Stimulated activated naive CD8-positive, alpha-beta T cell treated with anti-CD3 and anti-CD28 coated beads, Interleukin-15, Interleukin-2, amounts not matched to agents 100 U/mL and 50 U/mL, for 24 hours (primary cell): ENCODE measurements around the gene MRPL37.
"Not testable (repeated sequence)": the region's sequence is repeated elsewhere in the genome, so short reads cannot be mapped to it uniquely, and the experiment has no call there.

Experiments
- ATAC-seq: fragments of 150-1000 bp; cut with Tn5 transposase; one replicate; pipeline ENCODE4 v1.10.0; 2021
- DNase-seq: peaks from one replicate; pipeline ENCODE4 v3.0.0; 2021

The MRPL37 gene

DNA sequence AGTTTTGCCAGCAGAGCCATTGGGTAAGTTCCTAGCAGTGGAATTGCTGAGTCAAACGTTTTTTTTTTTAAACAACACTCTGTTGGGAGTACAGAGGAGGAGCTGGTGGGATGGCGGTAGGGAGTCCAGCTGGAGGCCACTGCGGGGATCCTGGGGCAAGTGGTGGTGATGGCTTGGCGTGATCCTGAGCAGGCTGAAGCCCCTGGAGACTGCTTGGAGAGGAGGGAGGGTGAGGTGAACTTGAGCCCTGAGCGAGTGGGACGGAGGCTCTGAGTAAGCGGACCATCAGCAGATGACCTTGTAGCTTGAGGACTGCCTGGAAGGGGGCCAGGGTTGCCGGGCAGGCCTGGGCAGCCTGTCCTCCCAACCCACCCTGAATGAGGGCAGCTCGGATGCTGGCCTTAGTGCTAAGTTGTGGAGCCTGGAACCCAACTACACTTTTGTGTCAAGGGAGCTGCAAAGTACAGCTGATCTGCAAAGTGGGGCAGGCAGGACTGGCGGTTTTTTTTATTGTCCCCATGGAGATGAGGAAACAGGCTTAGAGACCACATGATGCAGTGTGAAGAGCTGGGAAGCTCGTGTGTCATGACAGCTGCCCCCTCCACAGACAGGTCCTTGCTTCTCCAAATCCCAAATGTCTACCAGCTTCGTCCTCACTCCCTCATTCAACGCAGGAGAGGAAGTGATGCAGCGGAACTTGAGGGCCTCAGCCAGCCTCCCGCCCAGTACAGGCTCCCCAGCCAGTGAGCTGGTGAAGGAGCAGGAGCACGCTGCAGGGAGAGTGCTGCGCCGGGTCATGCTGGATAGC lies 20.2 kb downstream of the MRPL37 start:
- DNase-seq (no peak), ATAC-seq (no peak)

DNA sequence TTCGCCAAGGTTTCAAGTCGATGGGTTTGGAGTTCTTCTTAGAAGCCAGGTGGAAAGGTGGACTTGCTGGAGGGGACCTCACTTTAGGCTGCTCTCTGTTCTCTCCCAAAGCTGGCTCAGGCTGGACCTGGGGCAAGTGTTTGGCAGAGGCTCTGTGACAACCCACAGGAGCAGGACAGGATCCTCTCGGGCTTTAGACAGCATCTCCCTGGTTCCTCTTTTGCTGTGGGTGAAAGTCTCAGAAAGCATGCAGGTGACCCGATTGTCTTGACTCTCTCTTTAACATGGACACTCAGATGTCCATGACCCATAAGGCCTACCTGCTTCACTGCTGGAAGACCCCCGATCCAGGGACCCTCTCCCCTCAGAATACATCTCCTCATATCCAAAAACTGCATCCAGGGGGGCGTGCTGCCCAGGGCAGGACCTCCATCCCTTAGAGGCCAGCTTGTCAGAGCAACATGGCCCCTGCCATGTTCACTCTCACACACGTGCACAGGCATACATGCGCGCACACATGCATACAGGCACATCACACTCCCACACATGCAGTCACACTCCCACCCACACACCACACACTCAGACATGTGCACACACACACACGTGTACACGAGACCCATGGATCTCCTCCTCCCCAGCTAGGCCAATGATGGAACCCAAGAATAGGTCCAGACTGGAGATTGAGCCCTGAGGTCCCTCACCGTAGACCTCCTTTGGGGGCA lies 21.3 kb downstream of the MRPL37 start:
- ATAC-seq (no peak), DNase-seq (no peak)

DNA sequence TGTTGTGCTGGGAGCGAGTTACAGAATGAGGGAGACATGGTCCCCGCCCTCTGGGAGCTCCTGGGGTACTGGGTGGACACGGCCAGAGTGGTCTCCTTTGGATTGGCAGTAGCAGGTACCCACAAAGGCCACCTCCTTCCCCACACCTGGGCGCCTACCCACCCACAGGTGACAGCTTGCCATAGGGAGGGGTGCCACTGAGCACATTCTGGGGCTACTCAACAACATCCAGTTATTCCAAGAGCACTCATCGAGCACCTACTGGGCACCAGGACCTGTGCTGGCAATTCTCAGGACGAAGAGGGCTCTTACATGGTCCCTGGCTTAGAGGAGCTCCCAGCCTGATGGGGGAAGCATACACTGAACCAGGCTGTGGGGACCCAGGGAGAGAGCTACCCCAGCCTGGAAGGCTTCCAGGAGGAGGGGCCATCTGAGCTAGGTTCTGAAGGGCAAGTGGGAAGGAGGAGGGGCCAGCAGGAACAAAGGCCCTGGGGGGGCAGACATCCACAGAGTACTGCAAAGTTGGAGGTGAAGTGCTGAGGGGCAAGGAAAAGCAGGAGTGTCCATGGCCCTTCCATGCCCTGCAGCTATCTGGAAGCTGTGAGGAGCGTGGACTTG lies 22.0 kb downstream of the MRPL37 start:
- no peak for DNase-seq
- no peak for ATAC-seq

DNA sequence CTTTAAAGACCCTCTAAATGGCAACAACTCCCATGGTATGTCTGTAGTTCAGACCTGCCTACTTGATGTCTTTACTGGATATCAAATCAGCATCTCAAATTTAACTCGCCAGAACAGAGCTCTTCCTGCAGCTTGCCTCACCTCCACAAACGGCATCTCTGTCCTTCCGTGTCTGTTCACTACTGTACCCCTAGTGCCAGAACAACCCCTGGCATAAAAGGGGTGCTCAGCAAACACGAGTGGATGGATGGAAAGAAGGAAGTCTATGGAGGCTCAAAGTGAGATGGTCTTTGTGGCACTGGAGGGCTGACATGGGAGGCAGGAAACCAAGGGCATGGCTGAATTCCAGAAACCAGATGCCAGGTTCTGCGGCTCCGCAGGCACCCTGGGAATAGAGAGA lies 22.7 kb downstream of the MRPL37 start:
- DNase-seq, result no peak
- no peak for ATAC-seq

DNA sequence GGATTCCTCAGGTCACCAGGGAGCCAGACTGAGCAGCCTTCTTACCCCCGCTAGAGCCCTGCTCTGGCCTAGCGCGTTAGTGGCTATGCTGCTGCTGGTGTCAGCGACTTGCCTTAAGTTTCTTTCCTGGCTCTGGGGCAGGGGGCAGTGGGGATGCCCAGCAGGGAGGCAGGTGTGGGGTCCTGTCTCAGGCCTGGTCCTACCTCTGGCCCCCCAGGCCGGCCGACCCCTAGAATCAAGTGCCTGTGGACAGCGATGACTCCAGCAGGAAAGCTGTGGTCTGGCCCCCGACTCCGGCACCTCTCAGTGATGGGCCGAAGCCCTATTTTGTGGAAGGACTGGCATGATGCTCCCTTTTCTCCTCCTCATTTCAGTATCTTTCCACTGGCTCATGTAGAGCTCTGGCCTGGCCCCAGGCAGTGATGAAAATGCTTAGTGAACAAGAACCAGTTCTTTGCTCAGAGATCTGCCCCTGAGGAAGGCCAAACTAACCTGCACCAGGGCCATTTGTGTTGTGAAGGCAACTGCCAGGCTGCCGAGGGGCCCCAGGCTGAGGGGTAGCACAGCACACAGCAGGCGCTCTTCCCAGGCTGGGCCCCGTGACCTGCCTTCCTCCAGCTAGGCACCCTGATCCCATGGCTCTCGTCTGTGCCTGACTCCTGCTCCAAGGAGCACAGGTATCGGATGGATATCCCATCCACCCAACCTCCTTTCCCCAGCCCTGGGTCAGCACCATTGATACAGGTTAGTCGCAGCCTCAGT lies 23.7 kb downstream of the MRPL37 start:
- DNase-seq, result no peak
- no peak for ATAC-seq

DNA sequence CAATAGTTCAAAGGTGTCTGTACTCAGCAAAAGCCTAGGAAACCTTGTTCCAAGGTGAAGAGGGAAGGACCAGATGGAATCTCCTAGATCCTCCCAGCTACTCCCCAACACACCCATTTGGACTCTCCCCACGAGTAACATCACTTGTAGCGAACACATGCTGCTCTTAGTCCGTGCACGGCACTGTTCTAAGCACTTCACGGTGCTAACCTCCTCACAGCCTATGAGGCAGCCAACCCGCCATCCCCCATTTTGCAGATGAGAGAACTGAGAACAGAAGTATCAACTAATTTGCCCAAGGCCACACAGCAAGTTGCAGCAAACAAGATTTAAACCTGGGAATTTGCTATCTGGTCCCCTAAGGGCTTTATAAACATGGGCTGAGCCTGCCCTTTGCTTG lies 24.3 kb downstream of the MRPL37 start:
- ATAC-seq, result no peak
- DNase-seq, result no peak

DNA sequence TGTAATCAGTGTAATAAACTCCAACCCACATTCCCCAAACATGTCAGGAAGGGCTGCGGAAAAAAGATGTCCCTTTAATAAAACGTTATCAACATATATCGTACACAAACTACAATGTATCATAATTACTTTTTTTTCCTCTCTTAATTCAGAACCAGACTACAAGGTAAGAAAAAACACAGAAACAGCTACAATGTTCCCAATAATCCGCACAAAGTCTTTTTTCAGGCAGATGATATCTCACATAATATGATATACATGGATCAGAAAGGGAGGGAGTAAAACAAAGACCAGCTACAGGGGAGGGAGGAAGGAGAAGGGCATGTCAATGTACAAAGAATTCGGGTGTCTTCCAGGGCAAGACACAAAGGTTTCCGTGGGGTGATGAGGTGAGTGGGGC lies 25.4 kb downstream of the MRPL37 start:
- ATAC-seq (no peak), DNase-seq (no peak)

DNA sequence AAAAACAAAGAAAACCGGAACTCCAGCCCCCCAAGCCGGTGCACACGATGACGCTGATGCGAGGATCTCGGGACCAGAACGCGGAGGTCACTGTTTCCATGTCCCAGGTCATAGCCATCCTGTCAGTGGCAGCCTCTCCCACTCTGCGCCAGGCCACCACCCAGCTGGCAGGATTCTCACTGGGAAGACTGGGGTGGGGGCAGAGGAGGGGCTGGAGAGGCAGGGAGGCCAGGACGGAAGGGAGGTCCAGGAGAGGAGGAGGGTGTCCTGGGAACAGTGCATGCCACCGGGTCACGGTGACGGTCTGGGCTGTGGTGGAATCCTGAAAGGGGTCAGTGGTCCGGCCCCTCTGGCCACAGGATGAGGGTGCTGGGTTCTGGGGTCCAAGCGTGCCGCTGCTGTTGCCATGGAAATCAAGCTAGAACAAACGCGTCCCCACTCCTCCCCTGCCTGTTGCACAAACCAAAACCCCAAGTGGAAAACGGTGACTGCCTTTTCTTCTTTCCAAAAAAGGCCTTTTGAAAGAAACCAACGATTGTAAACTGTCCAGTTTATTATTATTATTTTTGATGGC lies 26.1 kb downstream of the MRPL37 start:
- no peak for ATAC-seq
- no peak for DNase-seq

DNA sequence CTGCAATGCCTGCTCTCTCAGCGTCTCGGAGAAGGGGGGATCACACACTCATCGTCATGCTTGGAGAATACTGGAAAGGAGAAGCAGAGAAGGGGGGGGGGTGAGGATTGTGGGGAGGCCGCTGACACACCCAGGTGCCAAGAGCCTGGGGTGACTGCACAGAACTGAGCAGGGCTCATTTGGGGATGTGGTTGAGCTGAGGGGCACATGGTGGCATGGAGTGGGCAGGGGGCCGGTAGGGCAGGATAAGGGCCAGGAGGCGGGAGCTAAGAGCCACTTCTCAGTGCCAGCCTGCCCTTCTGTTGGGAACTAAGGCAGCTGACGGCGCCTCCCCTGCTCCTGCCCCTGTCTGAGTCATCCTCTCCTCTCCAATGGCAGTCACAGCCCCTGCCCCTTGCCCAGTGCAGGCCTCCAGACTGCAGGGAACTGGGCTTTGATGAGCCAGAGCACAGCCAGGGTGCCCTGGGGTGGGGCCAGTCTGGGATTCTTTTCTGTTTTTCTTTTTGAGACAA lies 27.2 kb downstream of the MRPL37 start:
- ATAC-seq (no peak), DNase-seq (no peak)

DNA sequence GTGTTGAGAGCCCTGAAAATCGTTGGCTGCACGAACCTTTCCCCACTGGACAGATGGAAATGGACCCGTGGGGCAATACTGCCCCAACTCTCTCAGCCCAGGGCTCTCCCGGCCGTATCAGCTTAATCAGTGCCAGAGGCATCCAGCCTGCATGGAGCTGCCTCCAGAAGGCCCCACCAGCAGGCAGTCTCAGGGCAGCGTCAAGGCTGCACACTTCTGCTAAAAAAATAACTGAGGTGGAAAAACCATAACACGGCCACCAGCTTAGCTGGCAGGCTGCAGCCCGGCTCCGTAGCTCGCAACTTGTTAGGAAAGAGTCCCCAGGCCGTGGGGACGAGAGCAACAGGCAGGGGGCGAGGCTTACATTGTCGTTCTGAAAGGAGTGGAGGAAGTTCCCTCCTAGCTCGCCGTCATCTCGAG lies 27.9 kb downstream of the MRPL37 start:
- ATAC-seq, result no peak
- no peak for DNase-seq

DNA sequence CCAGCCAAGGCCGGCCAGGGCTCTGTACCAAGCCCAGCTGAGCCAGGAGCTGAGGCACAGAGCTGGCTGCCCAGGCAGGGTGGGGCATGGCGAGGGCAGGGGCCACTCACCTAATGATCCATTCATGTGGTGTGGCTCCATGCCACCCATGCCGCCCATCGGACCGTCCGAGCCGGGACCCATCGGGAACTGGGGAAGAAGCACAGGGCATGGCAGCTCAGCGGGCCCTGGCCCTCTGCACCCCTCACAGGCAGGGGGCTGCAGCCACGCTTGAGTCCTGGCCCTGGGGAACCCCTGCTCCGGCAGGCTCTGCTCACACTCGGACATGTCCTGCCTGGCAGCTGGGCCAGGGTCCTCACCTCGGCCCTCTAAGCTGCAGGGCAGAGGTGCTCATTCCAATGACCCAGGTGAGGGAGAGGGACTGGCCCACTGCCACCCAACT lies 28.7 kb downstream of the MRPL37 start:
- no peak for DNase-seq

DNA sequence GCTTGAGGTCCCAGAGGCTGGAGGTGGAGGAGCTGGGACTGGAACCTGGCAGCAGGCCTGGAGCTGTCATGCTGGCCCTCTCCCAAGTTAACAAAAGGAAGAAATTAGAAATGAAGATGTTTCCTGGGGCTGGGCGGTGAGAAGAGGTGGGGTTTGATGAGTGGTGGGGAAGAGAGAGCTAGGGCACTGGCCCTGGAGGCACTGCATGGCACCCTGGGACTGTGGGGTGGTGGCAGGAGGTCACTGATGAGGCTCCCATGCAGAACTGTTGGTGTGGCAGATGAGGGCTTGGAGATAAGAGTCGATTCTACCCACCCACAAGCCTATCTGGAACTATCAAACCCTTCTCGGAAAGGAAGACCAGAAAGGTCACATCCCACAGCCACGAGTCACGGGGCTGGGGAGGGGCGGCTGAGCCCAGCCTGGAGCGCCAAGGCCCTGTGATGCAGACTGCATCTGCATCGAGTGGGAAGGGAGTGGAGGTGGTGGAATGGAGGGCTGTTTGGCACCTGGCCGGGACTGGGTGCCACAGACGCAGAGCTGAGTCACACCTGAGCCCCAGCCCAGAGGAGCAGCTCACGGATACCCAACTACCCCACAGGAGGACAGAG lies 29.4 kb downstream of the MRPL37 start:
- DNase-seq (peak; percentile 65), ATAC-seq (peak; percentile 74)

More for the DNA sequence above, 28.7 kb downstream of the MRPL37 start:
- no peak for ATAC-seq

DNA sequence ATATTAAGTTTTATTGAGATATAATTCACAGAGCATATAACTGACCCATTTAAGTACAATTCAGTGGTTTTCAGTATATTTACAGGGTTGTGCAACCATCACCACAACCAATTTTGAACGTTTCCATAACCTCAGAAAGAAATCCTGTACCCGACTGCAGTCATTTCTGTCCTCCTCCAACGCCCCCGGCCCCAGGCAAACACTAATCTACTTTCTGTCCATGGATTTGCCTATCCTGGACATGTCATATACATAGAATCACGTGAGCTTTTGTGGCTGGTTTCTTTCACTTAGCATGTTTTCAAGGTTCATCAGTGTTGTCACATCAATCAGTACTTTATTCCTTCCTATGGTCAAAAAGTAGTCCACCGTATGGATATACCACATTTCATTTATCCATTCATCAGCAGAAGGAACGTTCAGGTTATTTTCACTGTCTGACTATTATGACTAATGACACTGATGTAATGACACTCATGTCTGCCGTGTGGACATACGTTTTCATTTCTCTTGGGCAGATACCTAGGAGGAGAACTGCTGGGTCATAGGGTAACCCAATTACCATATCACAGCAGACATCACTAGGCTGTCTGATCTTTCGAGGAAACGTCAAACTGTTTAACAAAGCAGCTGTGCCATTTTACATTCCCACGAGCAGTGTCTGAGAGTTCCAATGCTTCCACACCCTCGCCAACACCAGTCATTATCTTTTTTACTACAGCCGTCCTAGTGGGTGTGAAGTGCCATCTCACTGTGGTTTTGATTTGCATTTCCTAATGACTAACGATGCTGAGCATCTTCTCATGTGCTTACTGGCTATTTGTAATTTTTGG lies 30.8 kb downstream of the MRPL37 start:
- ATAC-seq, result peak; percentile 48
- DNase-seq, result peak; percentile 57

DNA sequence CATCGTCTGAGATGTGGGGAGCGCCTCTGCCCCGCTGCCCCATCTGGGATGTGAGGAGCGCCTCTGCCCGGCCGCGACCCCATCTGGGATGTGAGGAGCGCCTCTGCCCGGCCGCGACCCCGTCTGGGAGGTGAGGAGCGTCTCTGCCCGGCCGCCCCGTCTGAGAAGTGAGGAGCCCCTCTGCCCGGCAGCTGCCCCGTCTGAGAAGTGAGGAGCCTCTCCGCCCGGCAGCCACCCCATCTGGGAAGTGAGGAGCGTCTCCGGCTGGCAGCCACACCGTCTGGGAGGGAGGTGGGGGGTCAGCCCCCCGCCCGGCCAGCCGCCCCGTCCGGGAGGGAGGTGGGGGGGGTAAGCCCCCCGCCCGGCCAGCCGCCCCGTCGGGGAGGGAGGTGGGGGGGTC lies 33.2 kb downstream of the MRPL37 start:
- not testable (repeated sequence) for DNase-seq, ATAC-seq

DNA sequence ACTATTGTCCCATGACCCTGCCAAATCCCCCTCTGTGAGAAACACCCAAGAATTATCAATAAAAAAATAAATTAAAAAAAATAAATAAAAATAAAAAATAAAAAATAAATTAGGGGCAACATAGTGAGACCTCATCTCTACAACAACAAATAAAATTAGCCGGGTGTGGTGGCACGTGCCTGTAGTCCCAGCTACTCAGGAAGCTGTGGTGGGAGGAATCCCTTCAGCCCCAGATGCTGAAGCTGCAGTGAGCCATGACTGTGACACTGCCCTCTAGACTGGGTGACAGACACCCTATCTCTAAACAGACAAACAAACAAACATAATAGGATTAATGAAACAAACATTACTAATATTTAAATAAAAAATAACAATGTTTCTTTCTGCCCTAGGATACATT lies 34.3 kb downstream of the MRPL37 start:
- ATAC-seq, result no peak
- DNase-seq, result no peak

DNA sequence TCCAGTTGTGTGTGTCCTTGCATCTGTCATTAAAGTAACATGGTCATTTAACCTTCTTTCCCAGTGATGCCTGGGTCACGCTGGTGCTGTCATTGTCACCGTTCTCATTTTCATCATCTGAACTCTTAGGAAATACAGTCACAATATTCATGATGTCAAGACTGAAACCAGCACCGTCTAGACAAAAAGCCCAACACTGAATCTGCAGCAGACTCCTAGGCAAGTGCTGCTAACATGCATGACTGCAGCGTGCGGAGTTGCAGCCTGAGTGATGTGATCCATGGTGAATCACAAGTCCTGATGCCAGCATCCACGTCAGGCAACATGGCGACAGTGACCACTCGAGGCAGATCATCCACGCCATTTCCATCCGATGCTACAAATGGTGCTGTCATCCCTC lies 37.6 kb downstream of the MRPL37 start:
- no peak for ATAC-seq
- no peak for DNase-seq

DNA sequence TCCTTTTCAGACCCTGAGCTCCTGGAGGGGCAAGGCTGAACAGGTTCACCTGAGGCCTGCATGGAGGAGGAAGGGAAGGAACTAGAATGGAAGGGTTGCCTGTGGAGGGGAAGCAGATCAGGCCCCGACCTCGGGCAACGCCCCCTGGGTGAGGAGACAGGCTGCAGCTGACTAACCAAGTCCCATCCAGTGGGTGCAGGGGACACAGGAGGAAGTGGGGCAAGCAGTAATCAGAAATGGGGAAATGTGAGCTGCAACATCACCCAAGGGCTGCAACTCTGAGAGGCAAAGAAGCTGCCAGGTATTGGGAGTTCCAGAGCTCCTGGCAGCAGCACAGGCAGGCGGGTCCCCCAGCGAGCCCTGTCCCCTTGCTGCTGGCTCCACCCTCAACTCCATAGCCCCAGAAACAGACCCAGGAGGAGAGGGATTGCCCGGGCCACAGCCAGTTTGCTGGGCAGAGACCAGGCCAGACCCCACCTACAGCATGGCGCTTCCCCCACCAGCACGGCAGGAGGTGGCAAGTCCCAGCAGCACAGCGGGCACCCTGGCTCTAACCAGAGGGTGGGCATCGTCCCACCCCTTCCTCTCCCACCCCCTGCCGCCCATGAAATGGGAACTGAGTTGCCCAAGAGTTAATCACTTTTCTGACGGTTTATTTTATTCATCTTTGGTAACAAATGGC lies 38.5 kb downstream of the MRPL37 start:
- DNase-seq, result no peak
- no peak for ATAC-seq

DNA sequence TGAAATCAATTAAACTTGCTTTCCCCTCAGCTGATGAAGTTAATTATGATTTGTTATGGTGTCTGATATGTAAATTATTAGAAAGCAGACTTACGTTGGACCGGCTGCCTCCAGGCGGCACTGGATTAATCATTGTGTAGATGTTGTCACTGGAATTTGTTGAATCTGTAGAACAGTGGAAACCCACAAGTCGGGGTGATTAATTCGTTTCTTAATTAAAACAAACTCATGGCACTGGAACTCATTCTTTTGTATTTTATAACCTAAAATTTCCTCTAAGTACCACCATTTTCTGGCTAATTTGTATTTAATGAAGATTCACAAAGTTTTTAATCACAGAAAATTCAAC lies 39.0 kb downstream of the MRPL37 start:
- DNase-seq, result no peak
- no peak for ATAC-seq

DNA sequence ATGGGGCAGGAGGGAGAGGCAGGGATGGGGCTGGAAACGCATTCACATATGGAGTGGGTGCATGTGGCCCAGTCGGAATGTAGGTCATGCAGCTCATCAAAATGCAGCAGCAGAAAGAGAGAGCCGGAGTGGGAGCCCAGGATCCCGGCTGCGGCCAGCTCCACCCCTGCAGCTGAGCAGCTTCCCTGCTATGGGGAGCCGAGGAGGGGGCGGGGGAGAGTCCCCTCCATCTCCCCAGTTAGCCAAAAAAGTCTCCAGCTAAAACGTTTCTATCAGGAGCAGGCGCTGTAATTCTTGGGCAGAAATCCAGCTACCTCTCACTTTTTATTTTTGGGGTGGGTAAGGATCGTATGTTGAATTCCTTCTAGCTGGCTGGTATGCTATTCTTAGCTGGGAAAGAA lies 39.7 kb downstream of the MRPL37 start:
- no peak for DNase-seq
- no peak for ATAC-seq

DNA sequence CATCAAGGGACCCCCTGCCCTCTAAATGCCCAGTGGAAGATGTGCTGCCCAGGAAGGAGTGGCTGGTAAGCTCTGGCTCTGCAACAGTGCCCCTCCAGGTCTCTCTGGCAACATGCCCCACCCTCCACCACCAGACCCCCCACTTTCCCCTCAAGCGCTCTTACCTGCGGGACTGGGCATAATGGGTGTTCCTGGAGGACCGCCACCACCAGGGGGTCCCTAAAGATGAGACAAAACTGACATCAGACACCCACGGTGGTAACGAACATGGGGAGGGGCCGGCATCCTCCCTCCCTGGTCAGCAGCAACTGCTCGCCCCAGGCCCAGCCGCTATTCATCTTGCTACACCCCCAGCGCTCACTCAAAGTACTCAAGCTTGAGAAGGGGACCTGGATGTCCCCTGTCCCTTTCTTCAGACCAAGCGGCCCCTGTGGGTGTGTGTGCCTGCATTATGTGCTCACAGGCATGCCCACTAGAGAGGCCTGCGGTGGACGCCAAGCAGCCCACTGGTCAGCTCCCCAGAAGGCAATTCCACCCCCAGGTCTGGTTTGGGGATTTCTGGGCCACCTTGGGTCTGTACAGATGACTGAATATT lies 40.9 kb downstream of the MRPL37 start:
- no peak for ATAC-seq

More for the DNA sequence above, 40.9 kb downstream of the MRPL37 start:
- no peak for DNase-seq
